ENCODE measurements around the gene ADI1.

The ADI1 gene, protein sequence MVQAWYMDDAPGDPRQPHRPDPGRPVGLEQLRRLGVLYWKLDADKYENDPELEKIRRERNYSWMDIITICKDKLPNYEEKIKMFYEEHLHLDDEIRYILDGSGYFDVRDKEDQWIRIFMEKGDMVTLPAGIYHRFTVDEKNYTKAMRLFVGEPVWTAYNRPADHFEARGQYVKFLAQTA

GRCh38 chr2:3519255-3520205, at the start of gene ADI1:
Gene ADI1, minus strand, starts transcription at chr2:3519531. Its CDS starts 44 bp downstream, at chr2:3519487.
- Histone ChIP-seq H3K36me3 (ENCODE audit: control insufficient read depth, insufficient read depth, low read length) (no peaks in the 10 kb centered on the region), H3K27me3 (replicated peaks; ENCODE audit: control insufficient read depth, insufficient read depth, low read length) (no peaks in the 10 kb centered on the region), H3K4me3 (replicated peaks; ENCODE audit: low read depth, low read length) (peak within 1 kb of the TSS; percentile 94)
- TF ChIP-seq, protein P1, sequence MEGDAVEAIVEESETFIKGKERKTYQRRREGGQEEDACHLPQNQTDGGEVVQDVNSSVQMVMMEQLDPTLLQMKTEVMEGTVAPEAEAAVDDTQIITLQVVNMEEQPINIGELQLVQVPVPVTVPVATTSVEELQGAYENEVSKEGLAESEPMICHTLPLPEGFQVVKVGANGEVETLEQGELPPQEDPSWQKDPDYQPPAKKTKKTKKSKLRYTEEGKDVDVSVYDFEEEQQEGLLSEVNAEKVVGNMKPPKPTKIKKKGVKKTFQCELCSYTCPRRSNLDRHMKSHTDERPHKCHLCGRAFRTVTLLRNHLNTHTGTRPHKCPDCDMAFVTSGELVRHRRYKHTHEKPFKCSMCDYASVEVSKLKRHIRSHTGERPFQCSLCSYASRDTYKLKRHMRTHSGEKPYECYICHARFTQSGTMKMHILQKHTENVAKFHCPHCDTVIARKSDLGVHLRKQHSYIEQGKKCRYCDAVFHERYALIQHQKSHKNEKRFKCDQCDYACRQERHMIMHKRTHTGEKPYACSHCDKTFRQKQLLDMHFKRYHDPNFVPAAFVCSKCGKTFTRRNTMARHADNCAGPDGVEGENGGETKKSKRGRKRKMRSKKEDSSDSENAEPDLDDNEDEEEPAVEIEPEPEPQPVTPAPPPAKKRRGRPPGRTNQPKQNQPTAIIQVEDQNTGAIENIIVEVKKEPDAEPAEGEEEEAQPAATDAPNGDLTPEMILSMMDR (IDR thresholded peaks at IDR 0.05; ENCODE audit: insufficient read depth, low read length, poor library complexity, severe bottlenecking) = no peak
- DNase-seq (ENCODE audit: extremely low read depth, insufficient read length) = peak; percentile 89

DNA sequence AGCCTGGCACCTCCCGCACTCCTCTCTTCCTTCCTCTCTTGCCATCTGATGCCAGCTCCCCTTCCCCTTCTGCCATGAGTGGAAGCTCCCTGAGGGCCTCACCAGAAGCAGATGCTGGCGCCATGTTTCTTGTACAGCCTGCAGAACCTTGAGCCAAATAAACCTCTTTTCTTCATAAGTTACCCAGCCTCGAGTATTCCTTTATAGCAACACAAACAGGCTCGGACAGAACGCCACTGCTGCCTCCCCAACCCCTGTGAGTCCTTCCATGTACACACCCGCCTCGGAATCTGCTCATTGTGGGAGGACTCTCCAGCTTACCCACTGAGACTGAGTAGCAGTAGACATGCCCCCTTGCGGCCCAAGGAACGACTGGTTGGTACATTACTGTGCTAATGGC, 47.5 kb upstream of the ADI1 start:
- Histone ChIP-seq H3K36me3 (ENCODE audit: control insufficient read depth, insufficient read depth, low read length) (no peaks in the 10 kb centered on the region), H3K27me3 (replicated peaks; ENCODE audit: control insufficient read depth, insufficient read depth, low read length) (no peaks in the 10 kb centered on the region), H3K4me3 (replicated peaks; ENCODE audit: low read depth, low read length) (no peak overlapping the region)
- DNase-seq (ENCODE audit: extremely low read depth, insufficient read length) = no peak
- TF ChIP-seq, protein P1 (IDR thresholded peaks at IDR 0.05; ENCODE audit: insufficient read depth, low read length, poor library complexity, severe bottlenecking) = no peak

GRCh38 chr2:3565117-3565516, 45.8 kb upstream of the ADI1 start:
- Histone ChIP-seq H3K36me3 (ENCODE audit: control insufficient read depth, insufficient read depth, low read length) (no peaks in the 10 kb centered on the region), H3K27me3 (replicated peaks; ENCODE audit: control insufficient read depth, insufficient read depth, low read length) (no peaks in the 10 kb centered on the region), H3K4me3 (replicated peaks; ENCODE audit: low read depth, low read length) (no peak overlapping the region)
- TF ChIP-seq, protein P1 (IDR thresholded peaks at IDR 0.05; ENCODE audit: insufficient read depth, low read length, poor library complexity, severe bottlenecking) = no peak
- DNase-seq (ENCODE audit: extremely low read depth, insufficient read length) = no peak

DNA sequence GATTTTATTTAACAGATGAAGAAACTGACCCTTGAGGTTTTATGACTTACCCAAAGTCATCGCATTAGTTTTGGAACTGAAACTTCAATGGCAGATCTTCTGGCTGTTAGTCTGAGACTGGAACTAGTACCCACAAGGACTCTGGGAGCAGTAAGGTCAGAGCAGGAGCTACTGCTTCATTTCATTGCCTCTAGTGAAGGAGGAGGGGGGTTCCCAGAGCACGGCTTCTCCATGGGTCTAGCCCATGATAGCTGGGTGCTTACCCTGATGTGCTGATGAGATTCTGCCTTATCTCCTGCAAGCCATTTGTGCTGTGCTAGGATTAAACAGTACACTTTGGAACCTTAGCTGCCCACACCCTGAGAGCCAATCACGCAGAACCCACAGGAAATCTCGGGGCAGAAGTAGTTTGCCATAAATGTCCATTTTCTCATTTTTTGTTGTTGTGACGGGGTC, 44.2 kb upstream of the ADI1 start:
- Histone ChIP-seq H3K4me3 (replicated peaks; ENCODE audit: low read depth, low read length) (peak overlapping the region; percentile 23), H3K36me3 (ENCODE audit: control insufficient read depth, insufficient read depth, low read length) (no peaks in the 10 kb centered on the region), H3K27me3 (replicated peaks; ENCODE audit: control insufficient read depth, insufficient read depth, low read length) (no peaks in the 10 kb centered on the region)
- DNase-seq (ENCODE audit: extremely low read depth, insufficient read length) = peak; percentile 50
- TF ChIP-seq, protein P1 (IDR thresholded peaks at IDR 0.05; ENCODE audit: insufficient read depth, low read length, poor library complexity, severe bottlenecking) = no peak

DNA sequence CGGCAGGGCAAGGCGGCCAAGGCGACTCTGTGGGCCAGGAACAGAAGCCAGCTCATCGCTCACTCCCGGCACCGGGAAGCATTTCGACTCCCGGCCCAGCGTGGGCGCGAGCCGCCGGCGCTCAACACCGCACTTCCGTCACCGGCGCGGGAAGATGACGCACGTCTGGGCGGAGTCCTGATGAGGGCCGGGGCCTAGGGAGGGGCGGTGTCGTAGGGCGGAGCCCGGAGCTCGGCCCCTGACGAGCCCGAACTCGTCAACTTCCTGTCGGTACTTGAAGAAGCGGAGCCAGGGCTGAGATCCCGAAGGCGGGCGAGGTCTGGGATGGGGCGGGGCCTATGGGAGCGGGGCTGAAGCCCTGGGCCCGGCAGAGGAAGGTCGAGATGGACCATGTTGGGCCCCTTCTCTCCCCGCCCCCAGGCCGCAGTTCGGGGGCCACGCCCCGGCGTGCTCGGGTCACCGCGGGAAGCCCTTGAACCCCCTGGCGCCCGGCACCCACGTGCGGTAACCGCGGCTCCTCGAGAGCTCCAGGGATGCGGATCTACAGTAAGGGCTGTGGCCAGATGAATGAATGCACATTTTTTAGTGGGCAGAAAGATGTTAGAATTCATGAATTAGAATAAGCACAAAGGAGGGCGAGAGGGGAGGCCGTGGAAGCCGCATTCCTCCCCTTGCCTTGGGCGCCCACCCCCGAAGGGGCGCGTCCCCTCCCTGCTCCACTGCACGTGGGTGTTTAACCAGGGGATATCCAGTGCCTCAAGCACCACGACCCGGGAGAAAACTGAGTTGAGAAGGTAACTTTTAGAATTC, 39.1 kb upstream of the ADI1 start, which contains the start of gene RNASEH1:
RNASEH1 (minus strand) TSS at position 129 of the 810 bp plus-strand sequence; CDS start at position 56, 73 bp downstream.
- peak; percentile 100 for DNase-seq (ENCODE audit: extremely low read depth, insufficient read length)
- peak within 1 kb of the TSS; percentile 87 for H3K4me3 ChIP-seq (replicated peaks; ENCODE audit: low read depth, low read length)
- TF ChIP-seq, protein P1 (IDR thresholded peaks at IDR 0.05; ENCODE audit: insufficient read depth, low read length, poor library complexity, severe bottlenecking) = no peak
- H3K27me3 ChIP-seq (replicated peaks; ENCODE audit: control insufficient read depth, insufficient read depth, low read length) = no peaks in the 10 kb centered on the region
- peaks cover 4% of the 10 kb centered on the region for H3K36me3 ChIP-seq (ENCODE audit: control insufficient read depth, insufficient read depth, low read length)
